Measurements from ENCODE around the gene SLC44A2. TPM values are rescaled to one million over a fixed set of nuclear protein-coding genes. Genes with fewer than 3 reads are reported as not detected.

The SLC44A2 gene
- total RNA-seq, 1 experiment from 2014 or later, result 112 TPM

- DNase-seq (ENCODE audit: low read depth), result no peak
These were observed 56.3 kb downstream of the SLC44A2 start for GRCh38 chr19:10681658-10682057.

GRCh38 chr19:10682397-10683063 lies 57.2 kb downstream of the SLC44A2 start:
- DNase-seq (ENCODE audit: low read depth), result no peak

DNA sequence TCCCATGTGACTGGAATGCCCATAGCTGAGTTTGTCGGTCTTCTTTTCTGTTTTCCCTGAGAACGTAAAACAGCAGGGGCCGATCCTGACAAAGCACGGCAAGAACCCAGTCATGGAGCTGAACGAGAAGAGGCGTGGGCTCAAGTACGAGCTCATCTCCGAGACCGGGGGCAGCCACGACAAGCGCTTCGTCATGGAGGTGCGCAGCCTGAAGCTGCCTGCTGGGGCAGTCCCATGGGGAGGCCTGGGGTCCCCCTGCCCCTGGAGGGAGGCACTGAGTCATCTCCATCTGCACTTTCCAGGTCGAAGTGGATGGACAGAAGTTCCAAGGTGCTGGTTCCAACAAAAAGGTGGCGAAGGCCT lies 57.7 kb downstream of the SLC44A2 start:
- DNase-seq (ENCODE audit: low read depth), result no peak

DNA sequence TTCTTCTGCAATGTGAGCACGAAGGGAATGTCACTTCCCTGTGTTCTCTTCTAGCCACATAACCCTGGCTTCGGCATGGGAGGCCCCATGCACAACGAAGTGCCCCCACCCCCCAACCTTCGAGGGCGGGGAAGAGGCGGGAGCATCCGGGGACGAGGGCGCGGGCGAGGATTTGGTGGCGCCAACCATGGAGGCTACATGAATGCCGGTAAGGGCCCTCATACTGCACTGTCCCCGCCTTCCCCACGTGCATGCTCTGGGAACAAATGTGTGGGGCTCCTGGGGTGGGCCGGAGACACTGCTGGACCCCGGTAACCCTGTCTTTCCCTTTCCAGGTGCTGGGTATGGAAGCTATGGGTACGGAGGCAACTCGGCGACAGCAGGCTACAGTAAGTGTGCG lies 58.2 kb downstream of the SLC44A2 start:
- no peak for DNase-seq (ENCODE audit: low read depth)

DNA sequence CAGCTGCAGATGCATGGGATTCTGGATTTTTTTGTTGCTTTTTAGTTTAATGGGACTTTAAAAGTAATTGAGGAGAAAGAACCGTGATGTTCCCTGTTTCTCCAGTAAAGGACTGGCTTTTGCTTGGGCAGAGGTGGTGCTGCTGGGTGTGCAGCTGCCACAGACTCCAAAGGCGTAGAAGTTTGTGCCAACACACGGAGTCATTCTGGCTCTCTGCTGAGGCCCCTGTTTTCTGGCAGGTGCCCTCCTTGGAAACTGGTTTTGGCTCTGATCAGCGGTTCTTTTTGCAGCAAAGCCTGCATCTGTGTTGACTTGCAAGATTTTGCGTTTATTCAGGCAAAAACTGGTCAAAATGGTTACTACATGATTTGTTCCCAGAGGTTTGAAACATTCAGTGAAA lies 59.9 kb downstream of the SLC44A2 start:
- DNase-seq (ENCODE audit: low read depth), result no peak

DNA sequence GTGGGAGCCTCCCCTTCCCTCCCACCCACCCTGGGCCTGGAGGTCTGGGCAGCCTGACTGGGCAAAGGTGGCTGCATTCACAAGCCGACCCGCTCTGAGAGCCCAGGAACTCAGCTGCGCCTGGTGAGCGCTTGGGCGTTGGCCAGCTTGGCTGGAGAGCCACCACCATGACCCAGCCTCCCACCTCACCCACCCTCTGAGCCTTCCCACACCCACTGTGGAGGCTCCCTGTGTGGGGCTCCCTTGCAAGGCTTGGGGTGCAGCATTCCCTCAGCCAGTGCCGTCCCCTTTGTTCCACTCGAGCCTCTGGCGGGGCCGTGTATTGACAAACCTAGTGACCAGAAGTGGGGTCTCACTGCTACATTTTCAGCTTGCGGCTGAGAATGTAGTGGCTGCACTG lies 60.8 kb downstream of the SLC44A2 start:
- DNase-seq (ENCODE audit: low read depth), result no peak

- peak; percentile 74 for DNase-seq (ENCODE audit: low read depth)
These were observed 61.5 kb downstream of the SLC44A2 start for GRCh38 chr19:10686661-10687517.

DNA sequence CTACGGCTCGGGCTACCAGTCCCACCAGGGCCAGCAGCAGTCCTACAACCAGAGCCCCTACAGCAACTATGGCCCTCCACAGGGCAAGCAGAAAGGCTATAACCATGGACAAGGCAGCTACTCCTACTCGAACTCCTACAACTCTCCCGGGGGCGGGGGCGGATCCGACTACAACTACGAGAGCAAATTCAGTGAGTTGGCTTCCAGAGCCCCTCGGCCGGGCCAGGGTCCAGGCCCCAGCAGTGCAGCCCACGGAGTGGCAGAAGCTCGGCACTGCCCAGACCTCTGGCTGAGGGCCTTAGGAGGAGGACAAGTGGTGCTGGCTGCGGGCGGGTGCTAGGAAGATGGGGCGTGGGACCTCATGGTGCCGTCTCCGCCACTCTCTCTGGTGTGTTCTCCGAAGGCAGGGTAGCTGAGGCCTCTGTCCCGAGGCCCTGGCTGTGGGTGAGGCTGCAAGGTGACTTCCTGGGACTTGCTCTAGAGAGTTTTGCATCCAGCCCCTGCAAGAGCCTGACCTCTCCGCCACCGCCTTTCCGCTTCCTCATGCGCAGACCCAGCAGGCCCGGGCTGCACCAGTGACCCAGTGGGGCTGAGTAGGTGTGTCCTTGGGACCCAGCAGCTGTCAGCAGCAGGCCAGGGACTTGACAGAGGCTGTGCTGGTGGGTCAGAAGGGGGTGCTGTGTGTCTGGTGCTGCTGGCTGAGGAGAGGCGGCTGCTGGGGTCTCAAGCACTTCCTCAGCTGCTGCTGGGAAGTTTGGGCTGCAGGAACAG lies 62.4 kb downstream of the SLC44A2 start:
- no peak for DNase-seq (ENCODE audit: low read depth)

- DNase-seq (ENCODE audit: low read depth), result no peak
These were observed 63.4 kb downstream of the SLC44A2 start for GRCh38 chr19:10688545-10689280.

- no peak for DNase-seq (ENCODE audit: low read depth)
These were observed 65.0 kb downstream of the SLC44A2 start for GRCh38 chr19:10690341-10690781.

GRCh38 chr19:10691178-10691881 lies 66.0 kb downstream of the SLC44A2 start:
- no peak for DNase-seq (ENCODE audit: low read depth)

DNA sequence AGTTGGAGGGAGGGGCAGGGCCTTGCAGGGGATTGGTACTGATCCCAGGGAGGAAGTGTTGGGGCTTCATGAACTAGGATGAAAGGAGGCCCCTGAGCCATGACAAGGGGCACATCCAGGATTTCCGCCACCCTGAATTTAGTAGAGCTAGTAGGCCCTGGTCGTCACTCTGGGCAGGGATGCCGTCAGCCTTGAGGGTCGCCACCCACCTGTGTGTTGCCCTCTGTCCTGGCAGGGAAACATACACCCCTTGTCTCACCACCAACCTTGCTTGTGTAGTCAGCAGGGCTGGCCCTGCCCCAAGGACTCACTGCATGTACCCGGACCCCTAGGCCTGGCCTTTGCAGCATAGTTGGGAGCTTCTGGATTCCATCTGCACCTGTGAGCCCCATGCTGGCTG lies 66.5 kb downstream of the SLC44A2 start:
- no peak for DNase-seq (ENCODE audit: low read depth)

DNA sequence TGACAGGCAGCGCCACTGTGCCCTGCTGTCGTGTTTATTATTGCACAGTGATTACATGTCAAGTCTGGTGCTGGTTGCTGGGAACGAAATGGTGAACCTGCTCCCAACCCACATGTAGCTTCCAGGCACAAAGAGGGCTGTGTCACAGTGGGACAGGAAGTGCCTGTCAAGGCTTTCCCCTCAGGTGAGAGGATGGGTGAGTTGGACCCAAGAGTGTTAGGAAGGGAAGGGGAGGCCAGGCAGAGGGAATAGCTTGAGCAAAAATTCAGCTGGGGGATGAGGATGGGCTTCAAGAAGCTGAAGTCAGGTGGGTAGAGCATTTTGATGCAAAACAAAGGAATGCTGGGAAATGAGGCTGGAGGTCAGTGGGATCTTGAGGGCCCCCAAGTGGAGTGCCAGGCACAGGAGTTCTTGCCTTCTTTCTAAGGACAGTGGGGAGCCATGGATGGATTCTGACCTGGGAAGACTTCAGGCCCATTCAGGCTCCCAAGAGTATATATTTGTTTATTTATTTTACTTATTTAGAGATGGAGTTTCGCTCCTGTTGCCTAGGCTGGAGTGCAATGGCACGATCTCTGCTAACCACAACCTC lies 67.4 kb downstream of the SLC44A2 start:
- no peak for DNase-seq (ENCODE audit: low read depth)

Other genes starting within 250 kb of the SLC44A2 start
- 78.5 and 97.8 TPM in 2 replicates for gene TYK2, start 245.0 kb upstream of the SLC44A2 start, total RNA-seq (2014; rRNA removed)
- 311 and 327 TPM in 2 replicates for gene CDC37, start 222.0 kb upstream of the SLC44A2 start, total RNA-seq (2014; rRNA removed)
- gene PDE4A, start 205.0 kb upstream of the SLC44A2 start, total RNA-seq (2014; rRNA removed), result 1.9 and 2.0 TPM in 2 replicates
- gene KEAP1, start 122.2 kb upstream of the SLC44A2 start, total RNA-seq (2014; rRNA removed), result 84.3 and 84.6 TPM in 2 replicates
- gene S1PR5, start 108.1 kb upstream of the SLC44A2 start, total RNA-seq (2014; rRNA removed), result not detected in 2 replicates
- 35.0 and 38.0 TPM in 2 replicates for gene ATG4D, start 81.6 kb upstream of the SLC44A2 start, total RNA-seq (2014; rRNA removed)
- 21.7 and 22.0 TPM in 2 replicates for gene KRI1, start 59.5 kb upstream of the SLC44A2 start, total RNA-seq (2014; rRNA removed)
- 19.1 and 19.4 TPM in 2 replicates for gene CDKN2D, start 56.6 kb upstream of the SLC44A2 start, total RNA-seq (2014; rRNA removed)
- not detected in 2 replicates for gene AP1M2, start 38.2 kb upstream of the SLC44A2 start, total RNA-seq (2014; rRNA removed)
- 143 and 172 TPM in 2 replicates for gene ILF3, start 28.8 kb downstream of the SLC44A2 start, total RNA-seq (2014; rRNA removed)
- gene QTRT1, start 75.9 kb downstream of the SLC44A2 start, total RNA-seq (2014; rRNA removed), result 37.8 and 41.4 TPM in 2 replicates
- 75.3 and 80.3 TPM in 2 replicates for gene DNM2, start 92.5 kb downstream of the SLC44A2 start, total RNA-seq (2014; rRNA removed)
- gene TMED1, start 210.7 kb downstream of the SLC44A2 start, total RNA-seq (2014; rRNA removed), result 52.1 and 52.9 TPM in 2 replicates
- gene C19orf38, start 222.9 kb downstream of the SLC44A2 start, total RNA-seq (2014; rRNA removed), result not detected in 2 replicates
- gene CARM1, start 246.0 kb downstream of the SLC44A2 start, total RNA-seq (2014; rRNA removed), result 37.4 and 42.1 TPM in 2 replicates